ENCODE measurements around the gene ARL15. TPM values are rescaled to one million over a fixed set of nuclear protein-coding genes. Genes with fewer than 3 reads are reported as not detected.

Gene ARL15
- total and polyA plus RNA-seq, 2 of the 8 experiments (the other 6 are each of a cell fraction or from before 2014, with no cell fraction given), result 9.9 to 21.2 TPM

DNA sequence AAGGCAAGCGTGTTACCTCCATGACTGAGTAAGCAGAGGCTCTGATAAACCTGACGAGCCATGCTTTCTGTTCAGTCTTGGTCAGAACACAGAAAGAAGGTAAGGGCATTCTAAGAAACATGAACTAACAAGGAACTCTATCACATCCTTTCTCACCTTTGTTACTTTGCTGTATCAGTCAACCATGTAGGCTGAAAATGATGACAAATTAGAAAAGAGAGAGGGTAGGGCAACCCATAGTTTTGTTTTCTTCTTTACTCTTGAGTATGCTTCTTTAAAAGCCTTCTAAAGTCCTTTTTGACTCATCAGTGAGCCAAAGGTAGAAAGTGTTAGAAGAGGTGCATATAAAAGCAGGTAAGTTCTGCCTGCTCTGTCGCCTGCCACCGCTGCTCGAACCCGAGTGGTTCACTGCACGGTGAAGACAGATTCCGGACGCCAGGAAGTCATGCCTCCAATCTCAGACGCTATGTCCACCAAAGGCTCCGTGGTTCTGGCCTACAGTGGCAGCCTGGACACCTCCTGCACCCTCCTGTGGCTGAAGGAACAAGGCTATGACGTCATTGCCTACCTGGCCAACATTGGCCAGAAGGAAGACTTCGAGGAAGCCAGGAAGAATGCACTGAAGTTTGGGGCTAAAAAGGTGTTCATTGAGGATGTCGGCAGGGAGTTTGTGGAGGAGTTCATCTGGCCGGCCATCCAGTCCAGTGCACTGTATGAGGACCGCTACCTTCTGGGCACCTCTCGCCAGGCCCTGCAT lies 451.5 kb downstream of the ARL15 start (continued):
- no peak for TF ChIP-seq NANOG (IDR thresholded peaks at IDR 0.05; ENCODE audit: insufficient read depth, low read depth, low read length, poor library complexity, severe bottlenecking)
- no peak for TF ChIP-seq TAF1 (IDR thresholded peaks at IDR 0.05; ENCODE audit: low read depth, low read length)

All from H1 (cell line).